Right lobe of liver (tissue), 4 donors: ENCODE results near the gene NAALADL2.

ENCODE experiments used
- POLR2A ChIP-seq: fragments of 450-650 bp; IDR thresholded peaks from one replicate; pipeline ENCODE4 v1.6.1; 2017; ENCODE audit warnings: antibody characterized with exemption, mild to moderate bottlenecking
- TF ChIP-seq, protein P1 (sequence below), 4 donors: fragments of 200-600 bp in 3 of 4; fragments of 450-650 bp in 1 of 4; IDR thresholded peaks; one replicate each; pipeline versions ENCODE4 v1.5.1 to v1.8.0; 2016 to 2022; ENCODE audit warnings: antibody characterized with exemption in 4 of 4, mild to moderate bottlenecking in 2 of 4
- donor health status: DM: no; HTN: no; CAD: no.
- donor health status: DM: no; HTN: no; CAD: no.
- donor health status: DM: no; HTN: yes; CAD: no.

DNA sequence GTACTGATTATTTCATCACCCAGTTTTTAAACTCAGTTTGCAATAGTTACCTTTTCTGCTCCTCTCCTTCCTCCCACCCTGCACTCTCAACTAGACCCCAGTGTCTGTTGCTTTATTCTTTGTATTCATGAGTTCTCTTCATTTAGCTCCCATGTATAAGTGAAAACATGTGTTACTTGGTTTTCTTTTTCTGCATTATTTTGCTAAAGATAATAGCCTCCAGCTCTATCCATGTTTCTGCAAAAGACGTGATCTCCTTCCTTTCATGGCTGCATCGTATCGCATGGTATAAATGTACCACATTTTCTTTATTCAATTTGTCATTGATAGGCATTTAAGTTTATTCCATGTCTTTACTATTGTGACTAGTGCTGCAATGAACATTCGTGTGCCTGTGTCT lies 79.0 kb downstream of the NAALADL2 start:
- no peak for TF ChIP-seq POLR2A
- TF ChIP-seq, protein P1, sequence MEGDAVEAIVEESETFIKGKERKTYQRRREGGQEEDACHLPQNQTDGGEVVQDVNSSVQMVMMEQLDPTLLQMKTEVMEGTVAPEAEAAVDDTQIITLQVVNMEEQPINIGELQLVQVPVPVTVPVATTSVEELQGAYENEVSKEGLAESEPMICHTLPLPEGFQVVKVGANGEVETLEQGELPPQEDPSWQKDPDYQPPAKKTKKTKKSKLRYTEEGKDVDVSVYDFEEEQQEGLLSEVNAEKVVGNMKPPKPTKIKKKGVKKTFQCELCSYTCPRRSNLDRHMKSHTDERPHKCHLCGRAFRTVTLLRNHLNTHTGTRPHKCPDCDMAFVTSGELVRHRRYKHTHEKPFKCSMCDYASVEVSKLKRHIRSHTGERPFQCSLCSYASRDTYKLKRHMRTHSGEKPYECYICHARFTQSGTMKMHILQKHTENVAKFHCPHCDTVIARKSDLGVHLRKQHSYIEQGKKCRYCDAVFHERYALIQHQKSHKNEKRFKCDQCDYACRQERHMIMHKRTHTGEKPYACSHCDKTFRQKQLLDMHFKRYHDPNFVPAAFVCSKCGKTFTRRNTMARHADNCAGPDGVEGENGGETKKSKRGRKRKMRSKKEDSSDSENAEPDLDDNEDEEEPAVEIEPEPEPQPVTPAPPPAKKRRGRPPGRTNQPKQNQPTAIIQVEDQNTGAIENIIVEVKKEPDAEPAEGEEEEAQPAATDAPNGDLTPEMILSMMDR (IDR thresholded peaks at IDR 0.05): no peak
